MG63 (cell line): Measurements from ENCODE around the gene IRS2. TPM values are rescaled to one million over a fixed set of nuclear protein-coding genes. Genes with fewer than 3 reads are reported as not detected.

Experiments used
- DNase-seq: peaks from one replicate; pipeline ENCODE4 v3.0.0-alpha.2; 2020
- H3K27me3 ChIP-seq: fragments of 250-450 bp; sonication (Bioruptor Pico); 2 replicates; pipeline ENCODE4 v1.5.1; 2020; ENCODE audit warnings: mild to moderate bottlenecking, moderate library complexity
- H3K36me3 ChIP-seq: fragments of 250-450 bp; sonication (Bioruptor Pico); 2 replicates; pipeline ENCODE4 v1.5.1; 2020; ENCODE audit warnings: mild to moderate bottlenecking, moderate library complexity
- H3K4me3 ChIP-seq: fragments of 250-450 bp; sonication (Bioruptor Pico); 2 replicates; pipeline ENCODE4 v1.5.1; 2020; ENCODE audit warnings: mild to moderate bottlenecking, moderate library complexity
- H3K9me3 ChIP-seq: fragments of 250-450 bp; sonication (Bioruptor Pico); 2 replicates; pipeline ENCODE4 v1.5.1; 2020; ENCODE audit warnings: mild to moderate bottlenecking, moderate library complexity
- total RNA-seq: library from RNA; depleted of rRNA; stranded (reverse); fragments of >200 nt; shearing (Covaris generic); gene quantifications from 2 replicates; pipeline ENCODE4 v1.2.3, GENCODE V29; 2014; ENCODE audit warnings: low replicate concordance

The IRS2 gene
- total RNA-seq, 1 experiment from 2014 or later = 0.33 TPM

DNA sequence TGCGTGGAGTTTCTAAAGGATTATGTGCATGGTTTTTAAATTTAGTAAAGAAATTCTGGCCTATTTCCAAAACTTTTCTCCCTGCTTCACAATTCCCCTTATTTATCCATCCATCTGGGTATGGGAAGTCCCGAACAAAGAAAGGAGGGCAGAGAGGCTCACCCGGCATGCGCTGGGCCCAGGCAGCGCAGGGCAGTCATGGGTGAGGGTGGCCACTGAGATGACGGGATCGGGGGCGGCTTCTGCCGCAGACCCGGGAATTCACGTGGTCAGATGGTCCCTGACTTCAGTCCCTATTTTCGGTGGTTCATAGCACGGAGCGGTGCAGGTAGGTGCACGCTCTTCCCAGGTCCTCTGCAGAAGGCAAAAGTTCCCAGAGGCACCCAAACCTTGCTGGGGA is 14.5 kb downstream of the IRS2 start:
- Histone ChIP-seq H3K9me3 (no peaks in the 10 kb centered on the region), H3K4me3 (no peak overlapping the region), H3K27me3 (no peaks in the 10 kb centered on the region), H3K36me3 (no peaks in the 10 kb centered on the region)
- no peak for DNase-seq

DNA sequence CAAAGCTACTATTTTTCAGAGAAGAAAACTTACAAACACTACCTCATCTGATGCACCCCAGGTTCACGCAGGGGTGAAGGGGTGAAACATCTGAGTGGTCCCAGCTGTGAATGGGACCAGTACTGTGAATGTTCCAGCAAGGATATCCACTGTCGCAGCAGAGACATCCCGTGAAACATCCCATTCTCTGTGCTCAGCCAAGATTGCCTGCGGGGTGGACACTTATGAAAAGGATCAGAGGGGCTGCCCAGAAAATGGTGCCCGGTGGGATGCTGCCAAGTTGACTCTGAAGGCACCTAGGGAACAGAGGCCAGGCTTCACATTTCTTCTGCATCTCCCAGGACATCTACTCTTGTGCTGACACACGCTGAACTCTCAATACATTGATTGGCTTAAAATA is 15.9 kb downstream of the IRS2 start:
- no peak for DNase-seq
- no peak overlapping the region for H3K4me3 ChIP-seq
- H3K27me3 ChIP-seq = no peaks in the 10 kb centered on the region
- H3K9me3 ChIP-seq = no peaks in the 10 kb centered on the region
- H3K36me3 ChIP-seq = no peaks in the 10 kb centered on the region

DNA sequence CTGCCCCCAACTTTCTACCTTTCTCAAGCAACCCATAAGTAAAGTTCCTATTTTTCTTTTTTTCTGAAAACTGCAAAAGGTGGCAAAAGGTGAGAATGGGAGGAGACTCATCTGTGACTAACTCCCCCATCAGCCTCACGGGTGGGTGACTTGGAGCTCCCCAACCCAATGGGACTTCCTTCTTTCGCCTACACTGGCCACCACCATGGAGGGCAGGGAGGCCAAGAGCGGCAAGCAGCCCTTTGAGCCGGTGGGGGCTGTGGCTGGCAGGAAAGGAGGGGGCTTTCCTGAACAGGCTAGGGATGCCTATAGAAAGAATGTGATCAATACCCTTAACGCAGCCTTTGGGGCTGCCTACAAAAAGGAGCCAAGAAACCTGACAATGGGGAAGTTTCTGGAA is 16.5 kb downstream of the IRS2 start:
- no peaks in the 10 kb centered on the region for H3K9me3 ChIP-seq
- H3K27me3 ChIP-seq = no peaks in the 10 kb centered on the region
- DNase-seq = no peak
- no peak overlapping the region for H3K4me3 ChIP-seq
- H3K36me3 ChIP-seq = no peaks in the 10 kb centered on the region

DNA sequence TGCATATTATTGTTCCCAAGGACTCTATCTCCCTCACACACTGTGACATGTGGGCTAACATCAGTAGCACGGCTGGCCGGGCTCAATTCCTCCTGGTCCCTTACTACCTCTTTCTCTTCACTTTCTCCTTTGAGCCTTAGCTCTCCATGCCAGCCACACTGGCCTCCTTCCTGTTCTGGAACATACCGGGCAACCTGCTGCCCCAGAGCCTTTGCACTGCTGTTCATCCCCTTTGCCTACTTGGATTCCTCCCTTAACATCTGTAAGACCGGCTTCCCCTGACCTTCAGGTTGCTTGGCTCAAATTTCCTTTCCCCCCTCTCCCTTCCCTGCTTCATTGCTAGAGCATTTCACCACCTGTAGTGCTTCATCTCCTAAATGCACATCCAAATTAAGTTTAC is 17.1 kb downstream of the IRS2 start:
- H3K36me3 ChIP-seq = no peaks in the 10 kb centered on the region
- DNase-seq = no peak
- H3K27me3 ChIP-seq = no peaks in the 10 kb centered on the region
- H3K4me3 ChIP-seq = no peak overlapping the region
- H3K9me3 ChIP-seq = no peaks in the 10 kb centered on the region

DNA sequence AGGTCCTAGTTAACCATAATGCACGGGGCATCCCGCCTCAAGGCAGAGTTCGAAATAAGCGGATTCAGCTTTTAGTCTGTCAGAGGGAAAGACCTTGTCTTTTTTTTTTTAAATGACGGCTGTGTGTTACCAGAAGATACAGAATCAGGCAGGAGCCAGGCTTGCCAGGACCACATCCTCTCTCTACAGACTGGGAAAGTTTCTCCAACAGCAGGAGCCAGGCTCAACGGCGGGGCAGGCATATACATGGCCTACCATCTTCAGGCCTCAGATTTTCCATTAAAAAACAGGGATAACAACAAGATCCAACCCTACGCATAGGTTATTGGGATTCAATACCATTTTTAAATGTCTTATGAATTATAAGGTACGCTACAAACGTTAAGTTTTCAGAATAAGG is 17.8 kb downstream of the IRS2 start:
- Histone ChIP-seq H3K36me3 (no peaks in the 10 kb centered on the region), H3K27me3 (no peaks in the 10 kb centered on the region), H3K4me3 (no peak overlapping the region), H3K9me3 (no peaks in the 10 kb centered on the region)
- no peak for DNase-seq

DNA sequence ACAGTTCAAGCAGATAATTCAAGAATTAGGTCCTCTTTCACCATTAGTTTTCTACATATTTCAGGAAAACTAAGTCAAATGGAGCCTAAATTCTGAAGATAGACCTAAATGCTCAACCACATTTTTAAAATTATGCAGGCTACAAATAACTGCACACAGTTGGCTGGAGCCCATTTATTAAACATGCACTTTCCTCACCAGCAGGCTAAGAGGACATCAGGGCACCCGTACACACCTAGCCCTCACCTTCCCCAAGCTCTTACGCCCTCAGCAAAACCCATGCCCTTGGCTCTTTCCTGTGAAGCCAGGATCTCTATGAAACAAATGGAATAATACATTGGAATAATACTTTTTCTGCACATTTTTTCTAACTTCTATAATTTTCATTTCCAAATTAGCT is 18.2 kb downstream of the IRS2 start:
- Histone ChIP-seq H3K9me3 (no peaks in the 10 kb centered on the region), H3K4me3 (no peak overlapping the region), H3K36me3 (no peaks in the 10 kb centered on the region), H3K27me3 (no peaks in the 10 kb centered on the region)
- no peak for DNase-seq

DNA sequence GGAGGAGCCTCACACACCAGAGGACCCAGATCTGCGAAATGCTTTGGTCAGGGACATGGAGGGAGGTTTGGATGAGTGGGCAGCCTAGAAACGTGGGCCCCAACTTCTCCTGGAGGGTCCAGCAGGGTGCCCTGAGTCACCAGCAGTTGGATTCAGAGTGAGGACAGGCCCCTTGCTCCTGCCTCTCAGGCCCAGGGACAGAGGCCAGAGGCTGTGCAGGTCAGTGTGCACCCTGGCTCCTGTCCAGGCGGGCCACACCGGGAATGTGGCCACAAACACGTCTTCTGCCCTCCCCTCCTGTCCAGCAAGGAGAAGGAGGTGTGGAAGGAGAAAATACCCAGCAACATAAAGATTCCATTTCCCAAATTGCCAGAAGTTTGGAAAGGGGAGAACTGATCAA is 19.4 kb downstream of the IRS2 start:
- Histone ChIP-seq H3K36me3 (no peaks in the 10 kb centered on the region), H3K9me3 (no peaks in the 10 kb centered on the region), H3K27me3 (no peaks in the 10 kb centered on the region), H3K4me3 (no peak overlapping the region)
- no peak for DNase-seq

DNA sequence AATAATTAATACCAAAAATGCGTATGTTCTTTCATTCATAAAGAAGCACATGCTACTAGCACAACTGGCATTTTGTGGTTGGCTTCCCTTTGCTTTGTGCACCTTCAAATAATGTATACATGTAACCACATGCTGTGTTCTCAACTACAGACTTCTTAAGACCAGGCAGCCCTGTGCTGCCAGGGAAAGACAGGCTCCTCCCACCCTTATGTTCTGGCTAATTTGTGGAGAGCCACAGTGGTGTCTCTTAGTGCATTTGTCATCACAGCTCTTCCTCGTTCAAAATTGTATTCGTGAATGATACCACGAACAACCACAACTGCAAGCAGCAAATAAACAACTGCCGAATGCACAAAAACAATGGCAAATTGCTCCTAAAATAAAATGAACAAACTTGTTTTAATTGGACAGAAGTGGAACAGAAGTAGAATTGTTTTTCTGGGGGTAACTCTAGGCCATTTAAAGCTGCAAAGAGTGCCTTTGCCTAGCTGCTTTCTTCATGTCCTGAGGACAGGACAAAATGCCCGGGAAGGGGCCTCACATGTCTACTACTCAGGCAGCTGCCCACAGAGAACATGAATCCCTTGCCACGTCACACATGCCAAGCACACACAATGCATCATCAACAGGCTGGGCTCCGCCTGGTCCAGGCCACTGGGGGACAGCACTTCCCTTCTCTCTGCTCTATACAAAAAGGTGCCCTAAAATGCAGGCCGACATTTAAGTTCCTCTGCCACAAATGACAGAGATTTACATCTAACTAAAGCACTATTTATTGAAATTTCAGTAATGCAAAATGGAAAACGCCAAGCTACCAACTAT is 21.7 kb downstream of the IRS2 start:
- Histone ChIP-seq H3K27me3 (no peaks in the 10 kb centered on the region), H3K4me3 (no peak overlapping the region), H3K9me3 (no peaks in the 10 kb centered on the region), H3K36me3 (no peaks in the 10 kb centered on the region)
- DNase-seq = no peak

DNA sequence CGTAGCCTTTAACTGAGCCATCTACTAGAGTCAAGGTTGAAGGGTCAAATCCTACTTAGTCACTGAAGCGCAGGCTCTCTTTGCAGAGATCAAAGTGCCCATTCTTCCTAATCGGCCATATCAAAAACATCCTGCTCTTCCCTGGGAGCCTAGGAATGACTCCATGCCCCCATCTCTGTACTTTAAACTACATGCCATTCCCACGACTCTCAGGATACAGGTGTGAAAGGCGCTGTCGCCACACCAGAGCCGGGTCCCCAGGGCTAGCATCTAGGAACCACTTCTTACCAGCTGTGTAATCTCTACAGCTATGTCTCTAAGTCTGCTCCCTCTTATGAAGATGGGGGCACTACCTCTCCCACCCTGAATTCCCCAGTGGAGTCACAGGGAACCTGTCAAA is 22.3 kb downstream of the IRS2 start:
- DNase-seq = no peak
- Histone ChIP-seq H3K36me3 (no peaks in the 10 kb centered on the region), H3K27me3 (no peaks in the 10 kb centered on the region), H3K9me3 (no peaks in the 10 kb centered on the region), H3K4me3 (no peak overlapping the region)

DNA sequence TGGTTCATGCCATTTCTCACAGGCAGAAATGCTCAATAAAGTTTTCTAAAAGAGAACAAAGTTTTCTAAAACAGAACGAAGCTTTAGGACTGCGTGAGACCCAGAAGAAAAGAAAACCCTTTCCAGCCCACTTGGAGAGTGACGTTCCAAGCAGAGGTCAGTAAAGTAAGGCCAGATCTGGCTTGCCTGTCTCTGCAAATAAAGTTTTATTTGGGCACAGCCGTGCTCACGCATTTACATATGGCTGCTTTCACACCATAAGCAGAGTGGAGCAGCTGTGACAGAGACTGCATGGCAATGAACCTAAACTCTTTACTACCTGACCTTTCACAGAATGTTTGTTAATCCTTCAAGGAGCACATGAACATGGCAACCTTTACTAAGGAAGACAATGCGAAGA is 23.6 kb downstream of the IRS2 start:
- Histone ChIP-seq H3K27me3 (no peaks in the 10 kb centered on the region), H3K4me3 (no peak overlapping the region), H3K9me3 (no peaks in the 10 kb centered on the region), H3K36me3 (no peaks in the 10 kb centered on the region)
- DNase-seq = no peak

DNA sequence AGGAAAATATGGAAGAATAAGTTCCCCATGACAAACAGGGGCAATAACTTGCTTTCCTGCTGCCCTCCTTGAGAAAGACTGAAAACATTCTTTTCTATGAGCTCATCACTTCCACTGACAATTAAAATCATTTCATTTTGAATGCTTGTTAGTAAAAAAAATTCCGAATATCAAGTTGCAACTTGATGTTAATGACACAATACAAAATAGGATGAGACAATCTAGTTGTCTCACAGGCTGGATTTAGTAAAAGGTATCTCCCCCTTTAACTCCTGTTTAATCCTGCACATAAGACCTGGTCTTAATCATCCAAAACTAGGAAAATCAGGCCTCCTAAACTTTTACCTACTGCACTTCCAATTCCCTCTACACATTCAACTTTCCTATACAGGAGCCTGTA is 24.7 kb downstream of the IRS2 start:
- H3K4me3 ChIP-seq = no peak overlapping the region
- no peaks in the 10 kb centered on the region for H3K27me3 ChIP-seq
- no peaks in the 10 kb centered on the region for H3K9me3 ChIP-seq
- H3K36me3 ChIP-seq = no peaks in the 10 kb centered on the region
- DNase-seq = no peak

DNA sequence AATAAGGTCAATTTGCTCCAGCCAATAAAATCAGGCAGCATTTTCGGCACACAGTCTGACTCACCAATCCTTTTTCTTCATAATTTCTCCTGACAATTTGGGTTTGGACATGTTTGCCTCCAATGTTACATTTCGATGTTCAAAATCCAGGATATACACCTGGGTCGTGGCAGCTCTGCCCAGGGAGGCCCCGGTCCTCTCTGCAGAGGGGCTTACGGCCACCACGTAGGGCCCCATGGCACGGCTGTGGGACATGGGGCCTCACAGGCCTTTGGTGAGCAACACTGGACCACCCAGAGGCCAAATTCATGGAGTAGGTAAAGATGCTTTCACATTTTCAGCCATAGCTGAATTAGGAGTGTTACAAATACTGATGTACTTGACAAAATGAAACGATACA is 25.4 kb downstream of the IRS2 start:
- Histone ChIP-seq H3K36me3 (no peaks in the 10 kb centered on the region), H3K27me3 (no peaks in the 10 kb centered on the region), H3K9me3 (no peaks in the 10 kb centered on the region), H3K4me3 (no peak overlapping the region)
- no peak for DNase-seq

DNA sequence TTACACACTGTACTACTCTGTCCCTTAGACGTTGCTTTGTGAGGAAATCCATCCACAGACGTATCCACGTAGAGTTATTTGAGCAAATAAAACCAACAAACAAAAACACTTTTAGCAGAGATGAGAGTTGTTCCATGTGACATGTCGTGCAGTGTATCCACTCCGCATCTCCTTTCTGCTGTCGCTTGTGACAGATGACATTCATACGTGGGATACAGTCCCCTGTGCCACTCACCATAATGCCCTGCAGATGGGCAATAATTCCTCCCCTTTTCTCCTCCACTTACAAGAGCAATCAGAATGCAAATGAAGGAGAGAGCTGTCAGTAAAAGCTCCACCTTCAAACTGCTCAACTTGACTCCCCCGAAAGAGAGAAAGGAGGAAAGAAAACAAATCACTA is 26.0 kb downstream of the IRS2 start:
- no peaks in the 10 kb centered on the region for H3K36me3 ChIP-seq
- no peak for DNase-seq
- H3K4me3 ChIP-seq = no peak overlapping the region
- H3K27me3 ChIP-seq = no peaks in the 10 kb centered on the region
- H3K9me3 ChIP-seq = no peaks in the 10 kb centered on the region

DNA sequence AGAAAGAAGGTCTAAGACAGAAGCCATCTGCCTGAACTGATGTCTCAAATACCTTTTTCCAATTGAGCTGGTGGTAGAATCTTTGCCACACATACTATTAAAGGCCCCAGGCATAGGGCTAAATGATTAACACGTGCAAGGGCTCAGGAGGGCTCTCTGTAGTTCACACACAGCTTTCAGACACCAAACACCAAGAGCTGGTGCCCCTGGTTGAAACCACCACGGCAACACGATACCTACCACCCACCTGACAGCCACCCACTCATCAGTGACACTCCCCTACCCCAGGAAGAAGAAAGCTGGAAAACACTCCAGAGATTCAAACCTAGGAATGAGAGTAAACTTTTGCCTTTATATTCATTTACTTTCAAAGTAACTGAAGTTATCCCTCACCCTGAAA is 26.8 kb downstream of the IRS2 start:
- no peak for DNase-seq
- Histone ChIP-seq H3K36me3 (no peaks in the 10 kb centered on the region), H3K4me3 (no peak overlapping the region), H3K9me3 (no peaks in the 10 kb centered on the region), H3K27me3 (no peaks in the 10 kb centered on the region)

DNA sequence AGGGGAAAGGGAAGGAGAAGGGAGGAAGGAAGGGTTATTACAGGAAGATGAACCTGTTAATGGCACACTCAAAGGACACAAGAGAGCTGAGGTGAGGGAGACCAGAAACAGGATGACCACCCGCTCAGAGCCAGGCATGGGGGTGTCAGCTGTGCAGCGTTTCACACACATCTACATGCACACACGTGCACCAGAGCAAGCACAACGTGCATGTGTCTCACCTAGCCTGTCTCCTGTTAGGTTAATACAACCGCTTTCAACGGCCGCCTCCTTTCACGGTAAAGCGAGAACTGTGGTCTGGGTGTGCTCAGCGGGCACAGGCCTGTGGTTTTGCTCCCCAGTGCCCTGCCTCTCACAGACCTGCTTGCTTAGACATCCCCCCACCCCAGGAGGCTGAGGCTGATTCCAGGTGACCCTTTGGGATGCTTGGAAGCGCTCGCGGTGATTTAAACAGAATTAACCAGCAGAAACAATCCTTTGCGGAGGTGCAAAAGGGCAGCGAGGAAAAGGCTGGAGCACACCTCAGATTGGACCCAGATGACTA is 27.4 kb downstream of the IRS2 start:
- Histone ChIP-seq H3K27me3 (no peaks in the 10 kb centered on the region), H3K9me3 (no peaks in the 10 kb centered on the region), H3K36me3 (no peaks in the 10 kb centered on the region), H3K4me3 (no peak overlapping the region)
- no peak for DNase-seq

DNA sequence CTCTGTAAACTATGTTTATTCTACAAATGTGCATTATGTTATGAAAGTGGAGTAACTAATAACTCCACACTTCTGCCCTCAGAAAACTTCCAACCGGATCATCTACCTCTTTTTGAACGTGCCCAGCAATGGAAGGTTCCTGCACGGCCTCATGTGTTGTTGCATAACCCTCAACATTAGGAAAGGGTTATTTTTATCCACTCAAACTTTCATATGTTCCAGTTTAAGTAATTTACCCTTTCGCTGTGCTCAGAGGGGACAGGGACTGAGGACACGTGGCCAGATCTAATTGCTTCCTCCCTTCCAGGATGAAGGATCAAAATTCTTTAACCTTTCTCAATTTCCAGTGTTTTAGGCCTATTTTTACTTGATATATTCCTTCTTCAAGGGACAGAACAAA is 29.6 kb downstream of the IRS2 start:
- no peak overlapping the region for H3K4me3 ChIP-seq
- H3K9me3 ChIP-seq = no peaks in the 10 kb centered on the region
- no peak for DNase-seq
- no peaks in the 10 kb centered on the region for H3K36me3 ChIP-seq
- H3K27me3 ChIP-seq = no peaks in the 10 kb centered on the region

DNA sequence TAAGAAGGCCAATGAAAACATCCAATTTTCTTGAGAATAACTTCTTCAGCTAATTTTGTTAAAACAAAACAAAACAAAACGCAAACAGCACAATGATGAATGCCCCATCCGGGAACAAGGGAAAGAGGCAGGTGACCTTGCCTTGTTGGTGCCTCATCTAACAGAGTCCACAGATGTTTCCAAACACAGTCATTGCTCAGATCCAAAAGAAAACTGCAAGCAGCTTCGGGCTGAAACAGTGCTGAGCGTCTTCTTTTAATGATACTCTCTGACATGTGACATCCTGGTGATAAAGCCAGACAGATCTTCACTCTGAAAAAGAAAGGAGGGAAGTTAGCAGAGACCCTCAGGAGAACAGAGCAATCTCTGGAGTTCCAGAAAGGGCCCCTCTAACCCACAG is 30.4 kb downstream of the IRS2 start:
- DNase-seq = no peak
- Histone ChIP-seq H3K36me3 (no peaks in the 10 kb centered on the region), H3K4me3 (no peak overlapping the region), H3K9me3 (no peaks in the 10 kb centered on the region), H3K27me3 (no peaks in the 10 kb centered on the region)

DNA sequence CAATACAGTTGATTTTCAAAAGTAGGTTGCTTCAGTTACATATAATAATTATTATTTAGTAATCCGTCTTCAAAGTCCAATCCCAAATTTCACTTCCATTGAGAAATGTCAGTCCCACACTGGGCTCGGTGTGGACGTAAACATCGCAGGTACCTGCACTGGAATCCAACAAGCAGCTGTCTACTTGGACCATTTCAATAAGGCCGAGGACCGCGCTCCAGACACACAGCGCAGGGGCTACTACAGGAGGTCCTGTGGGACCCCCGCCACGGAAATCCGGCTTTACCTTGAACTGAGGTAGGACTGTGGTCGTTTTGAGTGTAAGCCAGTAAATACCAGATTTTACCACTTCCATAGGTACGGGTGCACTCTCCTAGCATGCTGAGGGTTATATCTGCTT is 30.8 kb downstream of the IRS2 start:
- H3K9me3 ChIP-seq = no peaks in the 10 kb centered on the region
- no peaks in the 10 kb centered on the region for H3K27me3 ChIP-seq
- no peak overlapping the region for H3K4me3 ChIP-seq
- DNase-seq = no peak
- H3K36me3 ChIP-seq = no peaks in the 10 kb centered on the region
